Astrocyte (in vitro differentiated cells and primary cell): ENCODE data around the gene NFYB. TPM values are rescaled to one million over a fixed set of nuclear protein-coding genes. Genes with fewer than 3 reads are reported as not detected.

Experiments used
- DNase-seq: peaks from one replicate; pipeline ENCODE4 v3.0.0-alpha.2; 2010; ENCODE audit warnings: low read depth
- FAIRE-seq: peaks from 2 replicates; lab custom pipeline; 2011; peaks lifted over from hg19 to GRCh38; lab: Jason Lieb, UNC
- H2AFZ ChIP-seq: 2 replicates; pipeline ENCODE4 v1.6.0; 2012; ENCODE audit warnings: low read depth, low read length, inconsistent platforms
- H3K27ac ChIP-seq: 2 replicates; pipeline ENCODE4 v1.5.1; 2011; ENCODE audit warnings: low read depth, low read length, inconsistent platforms
- H3K27me3 ChIP-seq: 2 replicates; pipeline ENCODE4 v1.6.0; 2011; ENCODE audit warnings: low read length, inconsistent platforms; ENCODE audit not compliant: insufficient read depth
- H3K36me3 ChIP-seq: 2 replicates; pipeline ENCODE4 v1.5.1; 2011; ENCODE audit warnings: low read length, inconsistent platforms; ENCODE audit not compliant: insufficient read depth
- H3K4me1 ChIP-seq: 2 replicates; pipeline ENCODE4 v1.5.1; 2011; ENCODE audit warnings: low read length, inconsistent platforms; ENCODE audit not compliant: insufficient read depth
- H3K4me2 ChIP-seq: 2 replicates; pipeline ENCODE4 v1.6.0; 2012; ENCODE audit warnings: low read length, inconsistent platforms
- H3K4me3 ChIP-seq: 2 replicates; pipeline ENCODE4 v1.5.1; 2011; ENCODE audit warnings: low read depth, mild to moderate bottlenecking, low read length, inconsistent platforms; ENCODE audit not compliant: insufficient read depth
- H3K79me2 ChIP-seq: 2 replicates; pipeline ENCODE4 v1.6.0; 2012; ENCODE audit warnings: mild to moderate bottlenecking, low read length, inconsistent platforms; ENCODE audit not compliant: insufficient read depth
- H3K9ac ChIP-seq: 2 replicates; pipeline ENCODE4 v1.6.0; 2012; ENCODE audit warnings: mild to moderate bottlenecking, low read length, inconsistent platforms
- H3K9me3 ChIP-seq: 2 replicates; pipeline ENCODE4 v1.5.1; 2012; ENCODE audit warnings: low read depth, mild to moderate bottlenecking, low read length, inconsistent platforms; ENCODE audit not compliant: insufficient read depth
- H4K20me1 ChIP-seq: 2 replicates; pipeline ENCODE4 v1.6.0; 2012; ENCODE audit warnings: low read length, inconsistent platforms; ENCODE audit not compliant: insufficient read depth
- H3K27ac Mint-ChIP-seq: one replicate; pipeline ENCODE4 v1.8.0; 2021; ENCODE audit warnings: mild to moderate bottlenecking, mixed read lengths; ENCODE audit not compliant: unreplicated experiment
- H3K27me3 Mint-ChIP-seq: one replicate; pipeline ENCODE4 v1.8.0; 2021; ENCODE audit warnings: low read depth, mixed read lengths; ENCODE audit not compliant: unreplicated experiment
- H3K36me3 Mint-ChIP-seq: one replicate; pipeline ENCODE4 v1.8.0; 2021; ENCODE audit warnings: low read depth, mixed read lengths; ENCODE audit not compliant: unreplicated experiment
- H3K4me1 Mint-ChIP-seq: one replicate; pipeline ENCODE4 v1.8.0; 2021; ENCODE audit warnings: low read depth, mixed read lengths; ENCODE audit not compliant: unreplicated experiment
- H3K4me3 Mint-ChIP-seq: one replicate; pipeline ENCODE4 v1.8.0; 2021; ENCODE audit warnings: mild to moderate bottlenecking, moderate library complexity, mixed read lengths; ENCODE audit not compliant: unreplicated experiment
- H3K9me3 Mint-ChIP-seq: one replicate; pipeline ENCODE4 v1.8.0; 2021; ENCODE audit warnings: mild to moderate bottlenecking, mixed read lengths; ENCODE audit not compliant: unreplicated experiment
- EZH2 ChIP-seq: IDR thresholded peaks from 2 replicates; pipeline ENCODE4 v1.6.1; 2012; ENCODE audit warnings: mild to moderate bottlenecking, low read length, inconsistent platforms; ENCODE audit not compliant: insufficient read depth
- total RNA-seq: library from RNA; stranded (reverse); gene quantifications from 2 replicates; pipeline ENCODE4 v1.2.1, GENCODE V29; 2021
- TF ChIP-seq, protein P1 (sequence below): IDR thresholded peaks from 2 replicates; pipeline ENCODE4 v1.5.1; 2011; ENCODE audit warnings: low read depth, mild to moderate bottlenecking, inconsistent platforms, low read length, moderate library complexity; ENCODE audit not compliant: insufficient read depth

NFYB gene
- total RNA-seq, 1 donor from 2014 or later: 14.8 TPM

DNA sequence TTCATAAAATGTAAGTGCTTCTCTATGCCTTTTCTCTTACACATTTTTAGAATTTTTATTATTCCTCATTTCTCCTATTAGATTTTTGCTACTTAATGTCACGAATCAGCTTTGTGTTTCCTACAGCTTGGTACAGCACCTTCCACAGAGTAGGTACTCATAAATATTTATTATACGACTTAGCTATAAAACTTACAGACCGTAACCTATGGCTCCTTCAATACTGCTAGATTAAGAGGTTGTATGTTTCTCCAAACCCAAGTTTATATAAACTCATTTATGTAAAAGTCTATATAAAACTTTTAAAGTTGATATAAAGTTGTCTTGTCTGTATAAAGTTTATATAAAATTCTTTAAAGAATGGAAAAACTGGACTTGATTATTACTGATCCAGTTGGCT lies 11.5 kb downstream of the NFYB start:
- Mint-ChIP-seq H3K36me3 (peaks cover 7% of the 10 kb centered on the region), H3K27ac (no peak overlapping the region), H3K4me1 (peaks cover 15% of the 10 kb centered on the region), H3K27me3 (no peaks in the 10 kb centered on the region), H3K4me3 (no peak overlapping the region), H3K9me3 (no peaks in the 10 kb centered on the region)
- peaks cover 29% of the 10 kb centered on the region for H3K79me2 ChIP-seq
- peaks cover 19% of the 10 kb centered on the region for H3K4me1 ChIP-seq
- H3K27ac ChIP-seq: no peak overlapping the region
- H3K9ac ChIP-seq: no peak overlapping the region
- DNase-seq: no peak
- no peaks in the 10 kb centered on the region for H3K9me3 ChIP-seq
- H4K20me1 ChIP-seq: peaks cover 1% of the 10 kb centered on the region
- no peak overlapping the region for H3K4me2 ChIP-seq
- TF ChIP-seq, protein P1, sequence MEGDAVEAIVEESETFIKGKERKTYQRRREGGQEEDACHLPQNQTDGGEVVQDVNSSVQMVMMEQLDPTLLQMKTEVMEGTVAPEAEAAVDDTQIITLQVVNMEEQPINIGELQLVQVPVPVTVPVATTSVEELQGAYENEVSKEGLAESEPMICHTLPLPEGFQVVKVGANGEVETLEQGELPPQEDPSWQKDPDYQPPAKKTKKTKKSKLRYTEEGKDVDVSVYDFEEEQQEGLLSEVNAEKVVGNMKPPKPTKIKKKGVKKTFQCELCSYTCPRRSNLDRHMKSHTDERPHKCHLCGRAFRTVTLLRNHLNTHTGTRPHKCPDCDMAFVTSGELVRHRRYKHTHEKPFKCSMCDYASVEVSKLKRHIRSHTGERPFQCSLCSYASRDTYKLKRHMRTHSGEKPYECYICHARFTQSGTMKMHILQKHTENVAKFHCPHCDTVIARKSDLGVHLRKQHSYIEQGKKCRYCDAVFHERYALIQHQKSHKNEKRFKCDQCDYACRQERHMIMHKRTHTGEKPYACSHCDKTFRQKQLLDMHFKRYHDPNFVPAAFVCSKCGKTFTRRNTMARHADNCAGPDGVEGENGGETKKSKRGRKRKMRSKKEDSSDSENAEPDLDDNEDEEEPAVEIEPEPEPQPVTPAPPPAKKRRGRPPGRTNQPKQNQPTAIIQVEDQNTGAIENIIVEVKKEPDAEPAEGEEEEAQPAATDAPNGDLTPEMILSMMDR: no peak
- TF ChIP-seq EZH2: no peak
- no peaks in the 10 kb centered on the region for H3K27me3 ChIP-seq
- H3K36me3 ChIP-seq: peaks cover 26% of the 10 kb centered on the region
- H3K4me3 ChIP-seq: no peak overlapping the region
- no peak overlapping the region for H2AFZ ChIP-seq
- no peak for FAIRE-seq

DNA sequence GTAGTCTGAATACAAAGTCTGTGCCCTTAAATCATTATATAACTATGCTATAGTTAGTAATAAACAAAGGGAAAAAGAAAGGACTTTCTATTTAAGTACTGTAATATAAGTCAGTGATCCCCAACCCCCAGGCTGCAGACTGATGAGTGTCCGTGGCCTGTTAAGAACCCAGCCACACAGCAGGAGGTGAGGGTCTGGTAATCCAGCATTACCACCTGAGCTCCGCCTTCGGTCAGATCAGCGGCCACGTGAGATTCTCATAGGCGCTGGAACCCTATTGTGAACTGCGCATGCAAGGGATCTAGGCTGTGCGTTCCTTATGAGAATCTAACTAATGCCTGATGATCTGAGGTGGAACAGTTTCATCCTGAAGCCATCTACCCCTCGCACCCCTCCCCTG lies 15.7 kb downstream of the NFYB start:
- H3K4me1 Mint-ChIP-seq: peaks cover 14% of the 10 kb centered on the region
- peaks cover 34% of the 10 kb centered on the region for H3K36me3 ChIP-seq
- H3K4me2 ChIP-seq: no peak overlapping the region

DNA sequence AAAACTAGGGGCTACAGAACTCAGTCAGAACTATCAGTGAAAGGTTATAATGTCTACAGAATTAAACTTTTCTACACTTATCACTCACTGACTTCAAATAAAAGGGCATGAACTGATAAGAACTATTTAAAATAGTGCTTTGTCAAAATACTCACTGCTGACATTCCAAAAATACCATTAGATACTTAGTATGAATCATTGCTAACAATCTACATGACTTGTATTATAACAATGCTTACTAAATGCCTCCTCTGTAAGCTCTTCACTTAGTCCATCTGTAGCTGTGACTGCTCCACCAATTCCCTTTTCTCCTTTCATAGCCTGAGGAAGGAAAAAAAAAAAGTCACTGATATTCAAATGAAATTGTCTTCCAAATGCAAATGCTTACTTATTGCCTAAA lies 17.0 kb downstream of the NFYB start:
- Histone ChIP-seq H3K27ac (peak overlapping the region; percentile 47), H2AFZ (no peak overlapping the region), H3K9me3 (no peaks in the 10 kb centered on the region), H3K36me3 (peaks cover 33% of the 10 kb centered on the region), H4K20me1 (no peaks in the 10 kb centered on the region), H3K4me2 (peak overlapping the region; percentile 57), H3K4me3 (no peak overlapping the region), H3K79me2 (peaks cover 7% of the 10 kb centered on the region), H3K4me1 (peaks cover 21% of the 10 kb centered on the region), H3K27me3 (no peaks in the 10 kb centered on the region), H3K9ac (no peak overlapping the region)
- peak overlapping the region; percentile 1 for H3K4me3 Mint-ChIP-seq
- H3K4me1 Mint-ChIP-seq: peaks cover 14% of the 10 kb centered on the region
- H3K36me3 Mint-ChIP-seq: peaks cover 7% of the 10 kb centered on the region
- H3K9me3 Mint-ChIP-seq: no peaks in the 10 kb centered on the region
- TF ChIP-seq, protein P1: no peak
- no peak for TF ChIP-seq EZH2
- peak; percentile 77 for DNase-seq
- peak; percentile 83 for FAIRE-seq
- no peaks in the 10 kb centered on the region for H3K27me3 Mint-ChIP-seq
- peak overlapping the region; percentile 27 for H3K27ac Mint-ChIP-seq

More for the DNA sequence above, 15.7 kb downstream of the NFYB start:
- H2AFZ ChIP-seq: no peak overlapping the region
- no peak overlapping the region for H3K9ac ChIP-seq
- no peaks in the 10 kb centered on the region for H3K27me3 ChIP-seq
- H4K20me1 ChIP-seq: no peaks in the 10 kb centered on the region
- Mint-ChIP-seq H3K4me3 (no peak overlapping the region), H3K27me3 (no peaks in the 10 kb centered on the region), H3K9me3 (no peaks in the 10 kb centered on the region), H3K27ac (no peak overlapping the region), H3K36me3 (peaks cover 7% of the 10 kb centered on the region)
- peak overlapping the region; percentile 10 for H3K27ac ChIP-seq
- peaks cover 3% of the 10 kb centered on the region for H3K79me2 ChIP-seq
- DNase-seq (no peak), FAIRE-seq (no peak)
- H3K4me3 ChIP-seq: no peak overlapping the region
- no peak for TF ChIP-seq EZH2
- TF ChIP-seq, protein P1: no peak
- H3K9me3 ChIP-seq: no peaks in the 10 kb centered on the region
- peaks cover 21% of the 10 kb centered on the region for H3K4me1 ChIP-seq
